ENCODE measurements around the gene FMNL1.
A peak's percentile ranks its signal among the peaks of the same experiment; 100 is the strongest.

The FMNL1 gene

GRCh38 chr17:45235416-45236281 is 14.0 kb downstream of the FMNL1 start:
- Histone ChIP-seq H3K27ac (ENCODE audit: low read depth, low read length) (no peak overlapping the region), H3K9me3 (ENCODE audit: control insufficient read depth in 1 of 2, low read length in 2 of 2) (no peaks in the 10 kb centered on the region), H3K4me1 (ENCODE audit: control insufficient read depth in 1 of 2, insufficient read depth in 2 of 2, low read length in 2 of 2) (peaks cover 3 to 6% of the 10 kb centered on the region in 2 donors), H3K27me3 (ENCODE audit: control insufficient read depth in 1 of 2, insufficient read depth in 2 of 2, low read length in 2 of 2) (peaks cover 5% of the 10 kb centered on the region in 2 donors), H3K9ac (ENCODE audit: low read depth in 1 of 2, low read length in 2 of 2) (no peak overlapping the region), H3K4me3 (ENCODE audit: low read depth in 1 of 2, low read length in 2 of 2) (no peak overlapping the region), H3K36me3 (ENCODE audit: control insufficient read depth in 1 of 2, insufficient read depth in 2 of 2, low read length in 2 of 2) (peaks cover 6 to 35% of the 10 kb centered on the region in 2 donors)

GRCh38 chr17:45236282-45236606 is 14.6 kb downstream of the FMNL1 start:
- H3K9ac ChIP-seq (ENCODE audit: low read depth in 1 of 2, low read length in 2 of 2) = no peak overlapping the region
- no peak overlapping the region for H3K27ac ChIP-seq (ENCODE audit: low read depth, low read length)
- H3K4me1 ChIP-seq (ENCODE audit: control insufficient read depth in 1 of 2, insufficient read depth in 2 of 2, low read length in 2 of 2) = peaks cover 0 to 2% of the 10 kb centered on the region in 2 donors
- no peak overlapping the region for H3K4me3 ChIP-seq (ENCODE audit: low read depth in 1 of 2, low read length in 2 of 2)
- peaks cover 6 to 36% of the 10 kb centered on the region in 2 donors for H3K36me3 ChIP-seq (ENCODE audit: control insufficient read depth in 1 of 2, insufficient read depth in 2 of 2, low read length in 2 of 2)
- H3K9me3 ChIP-seq (ENCODE audit: control insufficient read depth in 1 of 2, low read length in 2 of 2) = no peaks in the 10 kb centered on the region
- peaks cover 11% of the 10 kb centered on the region in 2 donors for H3K27me3 ChIP-seq (ENCODE audit: control insufficient read depth in 1 of 2, insufficient read depth in 2 of 2, low read length in 2 of 2)

GRCh38 chr17:45237686-45238085 is 16.0 kb downstream of the FMNL1 start:
- no peak overlapping the region for H3K27ac ChIP-seq (ENCODE audit: low read depth, low read length)
- peaks cover 6 to 36% of the 10 kb centered on the region in 2 donors for H3K36me3 ChIP-seq (ENCODE audit: control insufficient read depth in 1 of 2, insufficient read depth in 2 of 2, low read length in 2 of 2)
- H3K4me3 ChIP-seq (ENCODE audit: low read depth in 1 of 2, low read length in 2 of 2) = no peak overlapping the region
- peaks cover 11 to 14% of the 10 kb centered on the region in 2 donors for H3K27me3 ChIP-seq (ENCODE audit: control insufficient read depth in 1 of 2, insufficient read depth in 2 of 2, low read length in 2 of 2)
- no peak overlapping the region for H3K9ac ChIP-seq (ENCODE audit: low read depth in 1 of 2, low read length in 2 of 2)
- peaks cover 0 to 5% of the 10 kb centered on the region in 2 donors for H3K4me1 ChIP-seq (ENCODE audit: control insufficient read depth in 1 of 2, insufficient read depth in 2 of 2, low read length in 2 of 2)
- H3K9me3 ChIP-seq (ENCODE audit: control insufficient read depth in 1 of 2, low read length in 2 of 2) = no peaks in the 10 kb centered on the region

GRCh38 chr17:45238155-45238774 is 16.6 kb downstream of the FMNL1 start:
- H3K27me3 ChIP-seq (ENCODE audit: control insufficient read depth in 1 of 2, insufficient read depth in 2 of 2, low read length in 2 of 2) = peaks cover 11 to 14% of the 10 kb centered on the region in 2 donors
- peaks cover 6 to 36% of the 10 kb centered on the region in 2 donors for H3K36me3 ChIP-seq (ENCODE audit: control insufficient read depth in 1 of 2, insufficient read depth in 2 of 2, low read length in 2 of 2)
- H3K4me3 ChIP-seq (ENCODE audit: low read depth in 1 of 2, low read length in 2 of 2) = no peak overlapping the region
- no peak overlapping the region for H3K9ac ChIP-seq (ENCODE audit: low read depth in 1 of 2, low read length in 2 of 2)
- peaks cover 0 to 5% of the 10 kb centered on the region in 2 donors for H3K4me1 ChIP-seq (ENCODE audit: control insufficient read depth in 1 of 2, insufficient read depth in 2 of 2, low read length in 2 of 2)
- H3K9me3 ChIP-seq (ENCODE audit: control insufficient read depth in 1 of 2, low read length in 2 of 2) = no peaks in the 10 kb centered on the region
- H3K27ac ChIP-seq (ENCODE audit: low read depth, low read length) = no peak overlapping the region

- Histone ChIP-seq H3K4me3 (ENCODE audit: low read depth in 1 of 2, low read length in 2 of 2) (no peak overlapping the region), H3K36me3 (ENCODE audit: control insufficient read depth in 1 of 2, insufficient read depth in 2 of 2, low read length in 2 of 2) (peaks cover 6 to 56% of the 10 kb centered on the region in 2 donors), H3K9ac (ENCODE audit: low read depth in 1 of 2, low read length in 2 of 2) (no peak overlapping the region), H3K27ac (ENCODE audit: low read depth, low read length) (no peak overlapping the region), H3K4me1 (ENCODE audit: control insufficient read depth in 1 of 2, insufficient read depth in 2 of 2, low read length in 2 of 2) (peaks cover 5 to 9% of the 10 kb centered on the region in 2 donors), H3K27me3 (ENCODE audit: control insufficient read depth in 1 of 2, insufficient read depth in 2 of 2, low read length in 2 of 2) (peaks cover 11 to 14% of the 10 kb centered on the region in 2 donors), H3K9me3 (ENCODE audit: control insufficient read depth in 1 of 2, low read length in 2 of 2) (no peaks in the 10 kb centered on the region)
Measured at GRCh38 chr17:45240905-45241327, 19.2 kb downstream of the FMNL1 start.

- Histone ChIP-seq H3K27ac (ENCODE audit: low read depth, low read length) (no peak overlapping the region), H3K4me1 (ENCODE audit: control insufficient read depth in 1 of 2, insufficient read depth in 2 of 2, low read length in 2 of 2) (peaks cover 7 to 10% of the 10 kb centered on the region in 2 donors), H3K36me3 (ENCODE audit: control insufficient read depth in 1 of 2, insufficient read depth in 2 of 2, low read length in 2 of 2) (peaks cover 6 to 51% of the 10 kb centered on the region in 2 donors), H3K4me3 (ENCODE audit: low read depth in 1 of 2, low read length in 2 of 2) (peak overlapping the region in 1 of 2 donors; percentile 5), H3K9ac (ENCODE audit: low read depth in 1 of 2, low read length in 2 of 2) (no peak overlapping the region), H3K9me3 (ENCODE audit: control insufficient read depth in 1 of 2, low read length in 2 of 2) (no peaks in the 10 kb centered on the region), H3K27me3 (ENCODE audit: control insufficient read depth in 1 of 2, insufficient read depth in 2 of 2, low read length in 2 of 2) (peaks cover 11 to 14% of the 10 kb centered on the region in 2 donors)
Measured at GRCh38 chr17:45241328-45242028, 19.8 kb downstream of the FMNL1 start.

- H3K27me3 ChIP-seq (ENCODE audit: control insufficient read depth in 1 of 2, insufficient read depth in 2 of 2, low read length in 2 of 2) = peaks cover 11 to 14% of the 10 kb centered on the region in 2 donors
- H3K9ac ChIP-seq (ENCODE audit: low read depth in 1 of 2, low read length in 2 of 2) = no peak overlapping the region
- H3K4me3 ChIP-seq (ENCODE audit: low read depth in 1 of 2, low read length in 2 of 2) = no peak overlapping the region
- H3K9me3 ChIP-seq (ENCODE audit: control insufficient read depth in 1 of 2, low read length in 2 of 2) = no peaks in the 10 kb centered on the region
- peaks cover 12 to 15% of the 10 kb centered on the region in 2 donors for H3K4me1 ChIP-seq (ENCODE audit: control insufficient read depth in 1 of 2, insufficient read depth in 2 of 2, low read length in 2 of 2)
- H3K36me3 ChIP-seq (ENCODE audit: control insufficient read depth in 1 of 2, insufficient read depth in 2 of 2, low read length in 2 of 2) = peaks cover 6 to 49% of the 10 kb centered on the region in 2 donors
- no peak overlapping the region for H3K27ac ChIP-seq (ENCODE audit: low read depth, low read length)
Measured at GRCh38 chr17:45242029-45242414, 20.3 kb downstream of the FMNL1 start.

- Histone ChIP-seq H3K4me3 (ENCODE audit: low read depth in 1 of 2, low read length in 2 of 2) (no peak overlapping the region), H3K9ac (ENCODE audit: low read depth in 1 of 2, low read length in 2 of 2) (no peak overlapping the region), H3K27ac (ENCODE audit: low read depth, low read length) (no peak overlapping the region), H3K4me1 (ENCODE audit: control insufficient read depth in 1 of 2, insufficient read depth in 2 of 2, low read length in 2 of 2) (peaks cover 18 to 20% of the 10 kb centered on the region in 2 donors), H3K9me3 (ENCODE audit: control insufficient read depth in 1 of 2, low read length in 2 of 2) (no peaks in the 10 kb centered on the region), H3K36me3 (ENCODE audit: control insufficient read depth in 1 of 2, insufficient read depth in 2 of 2, low read length in 2 of 2) (peaks cover 0 to 31% of the 10 kb centered on the region in 2 donors), H3K27me3 (ENCODE audit: control insufficient read depth in 1 of 2, insufficient read depth in 2 of 2, low read length in 2 of 2) (peaks cover 11 to 14% of the 10 kb centered on the region in 2 donors)
Measured at GRCh38 chr17:45243750-45244149, 22.1 kb downstream of the FMNL1 start.

- H3K9me3 ChIP-seq (ENCODE audit: control insufficient read depth in 1 of 2, low read length in 2 of 2) = no peaks in the 10 kb centered on the region
- no peak overlapping the region for H3K9ac ChIP-seq (ENCODE audit: low read depth in 1 of 2, low read length in 2 of 2)
- no peak overlapping the region for H3K4me3 ChIP-seq (ENCODE audit: low read depth in 1 of 2, low read length in 2 of 2)
- no peak overlapping the region for H3K27ac ChIP-seq (ENCODE audit: low read depth, low read length)
- H3K4me1 ChIP-seq (ENCODE audit: control insufficient read depth in 1 of 2, insufficient read depth in 2 of 2, low read length in 2 of 2) = peaks cover 22 to 27% of the 10 kb centered on the region in 2 donors
- H3K36me3 ChIP-seq (ENCODE audit: control insufficient read depth in 1 of 2, insufficient read depth in 2 of 2, low read length in 2 of 2) = peaks cover 0 to 26% of the 10 kb centered on the region in 2 donors
- peaks cover 11 to 14% of the 10 kb centered on the region in 2 donors for H3K27me3 ChIP-seq (ENCODE audit: control insufficient read depth in 1 of 2, insufficient read depth in 2 of 2, low read length in 2 of 2)
Measured at GRCh38 chr17:45244725-45245656, 23.3 kb downstream of the FMNL1 start.
